ENCODE results near the gene SFXN5.

DNA sequence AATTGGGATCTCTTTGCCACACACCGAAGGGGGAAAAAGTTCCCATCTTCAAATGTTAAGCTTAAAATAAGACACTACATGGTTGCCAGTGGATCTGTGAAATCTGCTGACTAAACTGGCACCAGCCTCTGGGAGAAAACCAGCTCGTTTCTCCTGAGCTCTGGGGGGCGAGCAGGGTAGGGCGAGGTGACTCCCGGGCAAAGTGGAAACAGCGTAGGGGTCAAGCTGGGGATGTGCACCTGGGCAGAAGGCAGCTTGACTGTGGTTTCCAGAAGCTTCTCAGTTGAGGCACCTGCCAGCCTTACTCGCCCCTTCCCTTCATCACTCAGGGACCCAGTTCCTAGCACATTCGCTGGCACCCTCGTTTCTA is 62.8 kb downstream of the SFXN5 start:
- TF ChIP-seq, protein P1, sequence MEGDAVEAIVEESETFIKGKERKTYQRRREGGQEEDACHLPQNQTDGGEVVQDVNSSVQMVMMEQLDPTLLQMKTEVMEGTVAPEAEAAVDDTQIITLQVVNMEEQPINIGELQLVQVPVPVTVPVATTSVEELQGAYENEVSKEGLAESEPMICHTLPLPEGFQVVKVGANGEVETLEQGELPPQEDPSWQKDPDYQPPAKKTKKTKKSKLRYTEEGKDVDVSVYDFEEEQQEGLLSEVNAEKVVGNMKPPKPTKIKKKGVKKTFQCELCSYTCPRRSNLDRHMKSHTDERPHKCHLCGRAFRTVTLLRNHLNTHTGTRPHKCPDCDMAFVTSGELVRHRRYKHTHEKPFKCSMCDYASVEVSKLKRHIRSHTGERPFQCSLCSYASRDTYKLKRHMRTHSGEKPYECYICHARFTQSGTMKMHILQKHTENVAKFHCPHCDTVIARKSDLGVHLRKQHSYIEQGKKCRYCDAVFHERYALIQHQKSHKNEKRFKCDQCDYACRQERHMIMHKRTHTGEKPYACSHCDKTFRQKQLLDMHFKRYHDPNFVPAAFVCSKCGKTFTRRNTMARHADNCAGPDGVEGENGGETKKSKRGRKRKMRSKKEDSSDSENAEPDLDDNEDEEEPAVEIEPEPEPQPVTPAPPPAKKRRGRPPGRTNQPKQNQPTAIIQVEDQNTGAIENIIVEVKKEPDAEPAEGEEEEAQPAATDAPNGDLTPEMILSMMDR (IDR thresholded peaks at IDR 0.05; ENCODE audit: control extremely low read depth in 1 of 3, insufficient read depth in 1 of 3, low read depth in 1 of 3, low read length in 3 of 3) = no peak
- no peak for TF ChIP-seq NANOG (IDR thresholded peaks at IDR 0.05; ENCODE audit: insufficient read depth, low read depth, low read length, poor library complexity, severe bottlenecking)
- no peak for TF ChIP-seq YY1 (IDR thresholded peaks at IDR 0.05; ENCODE audit: low read depth, low read length)
- TF ChIP-seq CBX5 (IDR thresholded peaks at IDR 0.05; ENCODE audit: low read depth, low read length) = no peak
